Hippocampal formation (tissue), 2 donors: ENCODE measurements around the gene AGPS.
"Not testable (repeated sequence)": the region's sequence is repeated elsewhere in the genome, so short reads cannot be mapped to it uniquely, and the experiment has no call there.

Experiments used
- DNase-seq, 2 donors: peaks; one replicate each; lab custom pipeline; 2025; lab: John Stamatoyannopoulos, UW

The AGPS gene

DNA sequence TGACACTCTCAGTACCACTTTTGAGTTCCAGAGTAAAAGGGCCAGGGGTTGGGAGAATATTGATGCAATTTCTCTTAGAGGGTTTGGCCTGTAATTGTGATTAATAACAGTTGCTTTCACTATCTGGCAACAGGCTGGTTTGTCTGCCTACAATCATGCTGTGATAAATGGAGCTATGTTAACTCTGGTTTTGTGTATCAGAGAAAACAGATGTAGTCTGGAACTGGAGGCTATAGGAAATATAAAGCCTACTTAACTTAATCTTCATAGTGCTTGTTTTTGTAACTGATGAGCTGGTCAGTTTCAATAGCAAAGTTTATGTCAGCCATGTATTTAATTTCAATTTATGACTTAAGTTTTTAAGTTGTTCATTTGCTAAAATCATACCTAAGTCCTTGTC is 138.0 kb downstream of the AGPS start:
- no peak for DNase-seq

DNA sequence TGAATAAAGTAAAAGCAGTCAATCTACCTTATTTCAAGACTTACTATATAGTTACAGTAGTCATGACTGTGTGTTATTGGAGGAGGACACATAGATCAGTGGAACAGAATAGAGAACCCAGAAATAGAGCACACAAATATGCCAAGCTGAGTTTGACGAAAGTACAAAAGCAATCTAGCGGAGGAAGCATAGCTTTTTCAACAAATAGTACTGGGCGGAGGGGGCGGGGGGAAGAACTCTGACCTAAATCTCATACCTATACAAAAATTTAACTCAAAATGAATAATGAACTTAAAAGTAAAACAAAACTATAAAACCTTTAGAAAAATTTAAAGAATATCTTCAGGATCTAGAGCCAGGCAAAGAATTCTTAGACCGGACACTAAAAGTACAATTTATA is 139.1 kb downstream of the AGPS start:
- DNase-seq, result no peak

DNA sequence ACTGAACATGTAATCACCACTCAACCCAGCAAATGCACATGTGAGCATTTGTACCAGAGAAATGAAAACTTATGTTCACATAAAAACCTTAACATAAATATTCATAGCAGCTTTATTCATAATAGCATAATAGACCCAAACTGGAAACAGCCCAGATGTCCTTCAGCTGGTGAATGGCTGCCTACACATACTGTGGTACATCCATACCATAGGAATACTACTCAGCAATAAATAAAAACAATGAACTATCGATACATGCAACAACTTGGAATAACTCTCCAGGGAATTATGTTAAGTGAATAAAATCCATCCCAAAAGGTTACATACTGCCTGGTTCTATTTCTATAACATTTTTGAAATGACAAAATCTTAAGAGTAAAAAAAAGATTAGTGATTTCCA is 140.0 kb downstream of the AGPS start:
- DNase-seq, result no peak

- DNase-seq, result no peak
Observed at GRCh38 chr2:177533253-177533652, 140.7 kb downstream of the AGPS start.

- DNase-seq, result no peak
Observed at GRCh38 chr2:177535000-177535399, 142.4 kb downstream of the AGPS start.

DNA sequence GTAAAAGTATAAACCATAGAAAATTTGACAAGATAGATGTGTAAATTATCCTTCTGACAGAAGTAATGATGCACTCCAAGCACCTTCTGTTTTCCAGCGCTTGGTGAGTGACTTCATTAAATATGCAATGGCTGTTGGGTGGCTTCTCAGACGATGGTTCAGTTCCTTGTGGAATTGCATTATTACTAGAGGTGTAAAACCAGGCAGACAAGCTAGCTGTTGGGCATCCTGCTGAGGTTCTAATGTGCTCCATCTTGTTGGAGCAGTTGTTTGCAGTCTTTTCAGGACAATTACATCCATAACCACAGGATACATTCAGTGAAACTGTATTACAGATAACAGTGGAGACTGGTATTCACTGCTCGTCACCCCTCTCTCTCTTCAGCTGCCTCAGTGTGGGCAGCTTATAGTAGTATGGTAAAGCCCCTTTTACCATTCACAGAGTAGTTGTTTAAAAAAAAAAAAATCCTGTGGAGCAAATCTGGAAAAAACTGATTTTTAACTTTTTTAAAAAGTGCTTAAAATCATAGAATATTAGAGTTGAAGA is 143.5 kb downstream of the AGPS start:
- no peak for DNase-seq

GRCh38 chr2:177537213-177537612 is 144.6 kb downstream of the AGPS start:
- DNase-seq, result no peak

- no peak for DNase-seq
Observed at GRCh38 chr2:177537636-177538035, 145.1 kb downstream of the AGPS start.

DNA sequence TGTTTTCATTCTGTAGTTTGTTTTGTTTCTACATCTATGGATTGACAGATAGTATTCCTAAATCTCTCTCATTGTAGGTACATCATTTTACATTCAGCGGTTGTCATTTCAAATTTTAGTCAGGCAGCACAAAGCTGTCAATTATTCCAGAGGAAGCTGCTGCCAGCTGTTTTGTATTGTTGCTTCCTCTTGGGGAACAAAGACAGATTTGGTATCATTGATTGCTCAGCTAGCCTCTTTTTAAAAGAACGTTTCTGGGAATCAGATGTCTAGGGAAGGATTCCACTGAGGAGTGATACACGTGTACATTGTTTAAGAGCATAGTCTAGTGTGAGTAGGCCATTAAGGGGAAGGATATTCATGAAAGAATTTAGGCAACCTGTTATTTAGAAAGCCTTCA is 145.8 kb downstream of the AGPS start:
- no peak for DNase-seq

DNA sequence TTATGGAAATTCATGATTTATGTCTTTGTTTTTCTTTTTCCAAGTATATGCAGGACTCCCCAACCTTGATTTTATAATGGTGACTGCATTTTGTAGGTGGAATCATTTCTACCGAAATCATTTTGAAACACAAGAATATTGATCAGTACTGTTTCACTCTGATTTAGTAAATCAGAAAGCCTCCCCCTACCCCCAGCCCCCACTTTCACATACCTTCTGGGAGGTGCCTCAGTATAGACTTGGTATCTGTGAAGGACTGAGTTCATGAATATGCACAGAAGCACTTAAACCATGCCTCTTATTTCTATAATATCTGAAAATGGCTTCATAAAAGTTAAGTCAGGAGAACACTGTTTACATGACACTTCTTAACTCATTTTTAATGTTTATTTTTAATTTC is 147.7 kb downstream of the AGPS start:
- DNase-seq, result no peak

DNA sequence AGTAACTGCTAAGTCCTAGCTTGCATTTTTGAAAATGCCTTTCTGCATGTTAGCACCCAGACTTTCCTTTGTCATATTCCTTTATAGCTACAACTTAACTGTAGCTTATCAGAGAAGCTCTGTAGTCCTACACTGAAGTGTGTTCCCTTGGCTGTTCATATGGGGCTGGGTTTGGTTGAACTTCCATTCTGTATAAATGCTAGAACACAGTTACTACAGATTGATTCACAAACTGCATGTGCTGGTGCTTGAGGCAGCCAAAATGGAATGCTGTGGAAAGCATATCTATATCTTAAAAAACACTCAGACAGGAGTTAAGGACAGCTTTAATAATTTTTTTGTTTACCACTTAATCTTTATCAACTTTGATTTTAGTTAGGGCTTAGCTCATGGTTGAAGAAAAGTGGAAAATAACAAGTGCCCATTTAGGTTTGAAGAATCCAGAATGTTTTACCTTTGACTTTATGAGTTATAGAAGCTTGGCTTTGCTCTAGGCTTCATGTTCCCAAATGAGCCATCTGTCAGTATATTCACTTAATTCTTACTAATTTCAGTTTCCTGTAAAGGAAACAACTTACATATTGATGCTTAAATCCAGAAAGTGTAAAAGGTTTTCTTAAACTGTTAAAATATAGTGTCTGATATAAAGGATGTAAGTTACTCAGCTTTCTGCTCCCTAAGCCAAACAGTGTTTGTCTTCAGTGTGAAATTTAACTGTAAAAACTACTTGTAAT is 148.9 kb downstream of the AGPS start:
- no peak for DNase-seq

DNA sequence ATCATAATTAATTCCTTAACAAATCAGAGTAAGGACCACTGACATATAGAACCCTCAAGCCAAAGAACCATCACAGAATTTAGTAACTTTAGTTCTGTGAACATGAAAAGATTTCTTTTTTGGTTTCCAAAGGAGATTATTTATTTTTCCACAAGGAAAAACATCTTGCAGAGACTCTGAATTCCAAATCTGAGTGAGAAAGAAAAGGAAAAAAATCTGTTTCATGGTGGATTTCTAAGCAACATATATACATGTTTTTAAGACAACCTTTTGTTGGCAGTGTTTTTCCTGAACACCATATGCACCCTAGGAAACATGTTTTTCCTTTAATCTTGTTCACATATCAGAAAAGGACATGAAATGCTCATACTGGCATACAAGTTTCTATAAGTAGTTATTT is 149.8 kb downstream of the AGPS start:
- no peak for DNase-seq

DNA sequence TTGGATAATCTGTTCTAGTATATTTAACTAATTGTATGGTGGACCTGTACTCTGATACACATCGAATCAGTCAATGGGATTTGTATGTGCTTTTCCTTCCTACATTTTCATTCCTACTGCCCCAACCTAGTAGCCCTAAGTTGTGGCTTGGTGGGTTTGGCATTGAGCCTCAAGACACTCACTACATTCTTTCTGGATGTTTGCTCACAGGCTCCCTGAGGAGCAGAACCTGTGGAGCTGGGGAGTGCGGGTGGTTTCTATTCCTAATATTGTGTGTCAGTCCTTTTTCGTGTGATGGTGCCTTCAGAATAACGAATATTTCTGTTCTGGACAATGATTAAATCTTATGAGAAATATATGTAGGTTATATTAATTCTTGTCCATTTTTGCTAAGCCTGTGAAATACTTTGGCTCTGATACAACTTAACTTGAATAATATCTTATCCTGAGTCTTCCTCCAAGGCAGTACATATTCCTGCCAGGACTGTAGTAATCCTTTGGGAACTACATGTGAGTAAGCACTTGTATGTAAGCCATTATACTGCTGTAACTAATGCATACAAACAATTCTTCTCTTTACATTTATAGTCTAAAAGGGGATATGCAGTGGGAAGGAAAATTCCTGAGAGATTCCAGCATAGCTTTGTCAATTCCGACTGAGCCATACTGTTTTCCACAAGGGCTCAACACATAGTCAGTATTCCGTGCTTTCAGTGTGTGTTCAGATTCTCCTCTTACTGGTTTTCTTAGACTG is 150.6 kb downstream of the AGPS start:
- no peak for DNase-seq

DNA sequence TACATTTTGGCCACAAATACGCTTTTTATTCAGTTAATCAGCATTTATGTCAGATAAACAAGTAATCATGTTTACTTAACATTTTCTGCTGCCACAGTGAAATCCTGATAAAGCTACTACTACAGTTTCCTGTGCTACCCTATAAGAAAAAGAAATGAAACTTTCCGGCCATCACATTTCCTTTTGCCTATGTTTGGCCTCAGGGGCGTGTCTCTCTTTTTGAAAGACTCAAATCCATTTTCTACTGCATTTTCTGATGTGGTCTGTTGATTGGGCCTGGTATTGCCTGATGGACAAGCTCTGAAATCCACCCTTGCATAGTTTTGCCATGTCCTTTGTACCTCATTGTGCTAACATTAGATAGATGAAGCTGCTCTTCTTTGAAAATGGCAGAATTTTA is 152.6 kb downstream of the AGPS start:
- DNase-seq, result no peak

- DNase-seq, result no peak
Observed at GRCh38 chr2:177545981-177546585, 153.5 kb downstream of the AGPS start.

GRCh38 chr2:177547122-177547521 is 154.5 kb downstream of the AGPS start:
- no peak for DNase-seq

GRCh38 chr2:177547772-177548171 is 155.2 kb downstream of the AGPS start:
- no peak for DNase-seq

- DNase-seq, result no peak
Observed at GRCh38 chr2:177548636-177549035, 156.1 kb downstream of the AGPS start.

- no peak for DNase-seq
Observed at GRCh38 chr2:177549171-177549570, 156.6 kb downstream of the AGPS start.

DNA sequence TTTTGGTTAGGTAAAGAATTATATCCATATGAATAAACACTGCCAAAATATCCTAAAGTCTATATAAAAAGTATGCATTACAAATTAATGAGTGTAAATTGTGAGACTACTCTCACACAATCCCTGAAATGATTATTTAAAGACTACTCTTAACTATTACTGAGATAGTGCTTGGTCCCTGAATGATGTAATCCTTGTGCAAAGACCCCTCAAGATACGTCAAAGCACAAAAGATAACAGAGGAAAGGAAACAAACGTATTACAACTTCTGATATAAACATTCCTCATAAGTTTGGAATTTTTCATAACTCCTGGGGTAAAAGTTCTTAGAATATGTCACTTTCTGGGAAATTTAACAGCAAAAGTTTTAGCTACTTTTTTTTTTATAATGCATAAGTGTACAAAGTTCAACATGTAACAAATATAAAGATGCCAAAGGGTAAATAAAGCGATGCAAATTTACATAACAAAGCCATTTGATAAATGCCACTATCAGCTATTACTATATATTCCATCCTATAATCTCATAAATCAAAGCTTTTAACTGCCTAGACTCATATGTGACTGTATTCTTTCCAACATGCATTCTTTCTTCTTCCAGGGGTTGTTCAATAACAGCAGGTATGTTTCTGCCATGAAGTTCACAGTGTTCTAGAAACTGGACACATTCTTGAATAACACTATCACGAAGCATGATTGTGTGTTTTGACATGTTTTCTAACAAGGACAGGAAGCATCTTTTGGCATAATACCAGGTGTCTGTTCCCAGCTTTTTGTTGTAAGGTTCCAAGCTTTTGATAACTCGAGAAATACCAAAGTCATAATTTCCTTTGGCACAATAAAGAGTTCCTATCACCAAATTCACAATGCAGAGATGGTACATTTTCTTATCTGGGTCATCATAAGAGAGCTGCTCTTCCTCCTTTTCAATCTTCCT is 158.0 kb downstream of the AGPS start:
- DNase-seq, result no peak

GRCh38 chr2:177551360-177551759 is 158.8 kb downstream of the AGPS start:
- DNase-seq, result not testable (repeated sequence)

- DNase-seq, result peak in 1 of 2 donors; percentile 61
Observed at GRCh38 chr2:177551989-177552421, 159.4 kb downstream of the AGPS start.
